Fibroblast of the conjunctiva (primary cell): ENCODE measurements around the gene ANO2.
"Not testable (repeated sequence)": the region's sequence is repeated elsewhere in the genome, so short reads cannot be mapped to it uniquely, and the experiment has no call there.

ENCODE experiments used
- DNase-seq: peaks from one replicate; pipeline ENCODE4 v3.0.0-alpha.2; 2010; ENCODE audit warnings: low read depth

ANO2 gene

GRCh38 chr12:5660238-5660637 lies 284.8 kb downstream of the ANO2 start:
- DNase-seq = no peak

DNA sequence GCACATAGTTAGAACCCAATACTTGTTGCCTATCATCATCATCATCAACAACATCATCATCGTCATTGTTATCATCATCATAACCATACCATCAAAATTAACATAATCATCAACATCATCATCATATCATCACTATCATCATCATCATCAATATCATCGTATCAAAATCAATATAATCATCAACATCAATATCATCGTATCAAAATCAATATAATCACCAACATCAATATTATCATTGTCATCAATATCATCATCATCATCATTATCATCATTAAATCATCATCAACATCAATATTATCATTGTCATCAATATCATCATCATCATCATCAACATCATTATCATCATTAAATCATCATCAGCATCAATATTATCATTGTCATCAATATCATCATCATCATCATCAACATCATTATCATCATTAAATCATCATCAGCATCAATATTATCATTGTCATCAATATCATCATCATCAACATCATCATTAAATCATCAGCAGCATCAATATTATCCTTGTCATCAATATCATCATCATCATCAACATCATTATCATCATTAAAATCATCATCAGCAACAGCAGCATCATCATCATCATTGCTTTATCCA lies 286.6 kb downstream of the ANO2 start:
- not testable (repeated sequence) for DNase-seq

DNA sequence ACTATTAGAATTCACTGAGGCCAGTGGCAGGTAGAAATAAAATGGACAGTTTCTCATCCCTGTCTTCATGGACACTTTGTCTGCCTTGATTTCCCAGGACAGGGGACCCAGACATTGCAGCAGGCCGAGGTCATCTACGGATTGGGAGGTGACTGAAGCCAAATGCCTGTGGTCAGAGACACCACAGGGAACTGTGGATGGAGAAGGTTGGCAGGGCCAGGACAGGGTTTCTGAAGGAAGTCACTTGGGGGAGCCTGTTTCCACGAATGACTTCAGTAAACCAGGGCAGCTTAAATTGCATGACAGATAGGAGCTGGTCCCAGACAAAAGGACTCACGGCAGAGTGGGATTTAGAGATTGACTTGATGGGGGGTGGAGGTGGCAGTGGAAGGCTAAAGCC lies 288.2 kb downstream of the ANO2 start:
- no peak for DNase-seq

DNA sequence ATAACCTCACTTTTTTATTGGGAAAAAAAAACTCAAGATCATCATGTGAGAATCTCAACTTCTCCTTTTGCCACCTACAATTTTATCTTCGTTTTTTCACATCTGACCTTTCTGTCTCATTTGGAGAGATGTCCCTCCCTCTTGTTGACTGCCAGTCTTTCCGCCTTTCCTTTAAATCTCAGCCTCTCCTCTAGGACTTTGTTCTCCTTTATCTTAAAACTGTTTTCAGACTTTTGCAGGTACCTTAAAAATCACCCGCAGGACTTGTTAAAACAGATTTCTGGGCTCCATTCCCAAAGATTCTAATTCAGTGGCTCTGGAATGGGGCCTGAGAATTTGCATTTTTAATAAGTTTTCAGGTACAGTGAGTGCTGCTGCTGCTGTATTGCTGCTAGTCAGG lies 289.9 kb downstream of the ANO2 start:
- DNase-seq = no peak

- DNase-seq = no peak
Observed at GRCh38 chr12:5654019-5654418, 291.0 kb downstream of the ANO2 start.

- DNase-seq = no peak
Observed at GRCh38 chr12:5650829-5651461, 294.1 kb downstream of the ANO2 start.

GRCh38 chr12:5650281-5650680 lies 294.8 kb downstream of the ANO2 start:
- no peak for DNase-seq

DNA sequence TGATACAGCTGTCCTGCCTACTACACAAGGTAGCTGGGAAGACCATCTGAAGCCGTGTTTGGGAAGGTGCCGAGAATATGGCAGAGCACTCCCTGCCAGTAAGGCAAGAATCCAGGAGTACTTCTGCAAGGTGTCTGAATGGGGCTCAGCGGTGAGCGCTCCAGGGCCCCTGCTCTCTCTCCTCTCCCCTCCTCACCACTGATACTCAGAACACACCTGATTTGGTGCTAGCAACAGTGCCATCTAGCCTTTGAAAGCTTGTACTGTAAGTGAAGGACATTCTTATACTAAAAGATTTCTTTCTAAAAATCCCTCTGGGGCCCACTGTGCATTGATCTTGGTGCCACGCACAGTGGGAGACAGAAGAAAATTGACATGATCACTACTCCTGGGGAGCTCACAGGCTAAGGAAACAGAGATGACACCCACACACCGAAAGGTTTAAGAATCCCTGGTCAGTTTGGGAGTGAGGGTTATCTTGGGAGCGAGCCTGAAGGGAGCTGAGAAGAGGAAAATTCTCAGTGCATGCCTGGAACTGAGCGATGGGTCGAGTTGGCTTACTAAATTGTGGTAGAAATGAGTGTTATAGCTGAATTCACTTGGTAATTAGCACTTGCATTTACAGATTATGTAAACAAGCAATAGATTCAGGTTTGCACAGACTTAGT lies 296.2 kb downstream of the ANO2 start:
- DNase-seq = no peak

DNA sequence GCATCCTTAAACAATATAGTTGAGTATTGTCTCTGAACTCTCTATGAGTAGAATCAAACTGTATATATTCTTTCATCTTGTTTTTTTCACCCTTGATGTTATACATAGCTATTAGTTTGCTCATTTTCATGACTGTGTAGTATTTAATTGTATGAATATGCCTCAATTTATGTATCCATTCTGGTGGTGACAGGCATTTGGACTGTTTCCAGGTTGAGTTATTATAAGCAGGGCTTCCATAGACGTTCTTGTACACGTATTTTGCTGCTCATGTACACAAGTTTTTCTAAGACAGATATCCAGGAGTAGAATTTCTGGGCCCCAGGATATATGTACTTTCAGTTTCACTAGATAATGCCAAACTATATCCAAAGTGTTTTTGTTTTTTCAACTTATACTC lies 301.8 kb downstream of the ANO2 start:
- DNase-seq = no peak

GRCh38 chr12:5637698-5638097 lies 307.4 kb downstream of the ANO2 start:
- no peak for DNase-seq

- DNase-seq = no peak
Observed at GRCh38 chr12:5636907-5637306, 308.2 kb downstream of the ANO2 start.

- no peak for DNase-seq
Observed at GRCh38 chr12:5633106-5633505, 312.0 kb downstream of the ANO2 start.

DNA sequence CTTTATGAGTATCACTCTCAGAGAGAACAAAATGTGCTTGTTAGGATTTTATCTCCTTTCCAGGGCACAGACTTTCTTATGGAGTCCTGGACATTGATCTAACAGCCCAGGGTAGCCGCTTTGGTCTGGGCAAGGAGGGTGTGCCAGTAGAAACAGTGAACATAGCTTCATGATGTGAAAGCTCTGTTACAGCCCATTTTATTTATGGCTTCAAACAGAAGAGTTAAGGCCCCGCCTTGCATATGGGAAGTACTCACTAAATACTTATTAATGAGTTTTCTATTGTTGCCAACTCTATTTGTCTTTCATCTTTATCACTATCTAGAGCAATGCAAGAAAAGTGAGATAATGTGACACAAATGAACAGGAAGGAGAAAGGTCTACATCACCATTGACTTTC lies 312.6 kb downstream of the ANO2 start:
- DNase-seq = no peak

GRCh38 chr12:5631497-5631896 lies 313.6 kb downstream of the ANO2 start:
- DNase-seq = no peak

- no peak for DNase-seq
Observed at GRCh38 chr12:5630726-5631125, 314.3 kb downstream of the ANO2 start.

DNA sequence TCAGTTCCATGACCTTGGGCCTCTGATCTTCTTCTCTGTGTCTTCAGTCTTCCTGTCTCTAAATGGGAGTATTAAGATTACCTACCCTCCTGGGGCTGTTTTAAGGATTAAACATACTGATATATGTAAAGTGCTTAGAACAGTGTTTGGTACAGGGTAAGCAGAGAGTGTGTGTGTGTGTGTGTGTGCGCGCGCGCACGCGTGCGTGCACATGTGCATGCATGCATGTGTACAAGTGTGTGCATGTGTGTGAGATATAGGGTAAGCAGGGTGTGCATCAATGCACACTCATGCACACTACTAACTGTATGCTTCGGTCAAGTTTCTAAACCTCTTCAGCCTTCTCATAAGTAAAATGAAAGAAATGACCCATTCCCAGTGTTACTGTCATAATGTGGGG lies 316.6 kb downstream of the ANO2 start:
- DNase-seq = no peak

- no peak for DNase-seq
Observed at GRCh38 chr12:5627053-5627630, 317.9 kb downstream of the ANO2 start.

DNA sequence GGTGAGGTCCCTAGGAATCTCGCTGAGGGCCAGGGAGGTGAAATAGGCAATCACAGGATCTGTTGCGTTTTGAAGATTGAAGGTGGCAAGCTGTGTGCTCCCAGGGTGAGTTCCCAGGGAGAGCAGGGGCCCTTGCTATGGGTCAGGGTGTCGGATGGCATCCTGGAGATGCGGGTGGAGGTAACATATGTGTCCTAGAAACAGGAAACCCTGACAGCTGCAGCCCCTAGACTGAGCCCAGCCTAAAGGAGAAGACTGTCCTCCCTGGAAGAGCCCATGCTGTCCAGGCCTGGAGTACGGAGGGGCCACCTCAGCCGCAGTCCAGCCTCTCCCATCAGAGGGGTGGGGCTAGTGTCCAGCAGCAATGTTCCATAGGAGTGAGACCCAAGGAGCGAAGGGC lies 318.9 kb downstream of the ANO2 start:
- no peak for DNase-seq

DNA sequence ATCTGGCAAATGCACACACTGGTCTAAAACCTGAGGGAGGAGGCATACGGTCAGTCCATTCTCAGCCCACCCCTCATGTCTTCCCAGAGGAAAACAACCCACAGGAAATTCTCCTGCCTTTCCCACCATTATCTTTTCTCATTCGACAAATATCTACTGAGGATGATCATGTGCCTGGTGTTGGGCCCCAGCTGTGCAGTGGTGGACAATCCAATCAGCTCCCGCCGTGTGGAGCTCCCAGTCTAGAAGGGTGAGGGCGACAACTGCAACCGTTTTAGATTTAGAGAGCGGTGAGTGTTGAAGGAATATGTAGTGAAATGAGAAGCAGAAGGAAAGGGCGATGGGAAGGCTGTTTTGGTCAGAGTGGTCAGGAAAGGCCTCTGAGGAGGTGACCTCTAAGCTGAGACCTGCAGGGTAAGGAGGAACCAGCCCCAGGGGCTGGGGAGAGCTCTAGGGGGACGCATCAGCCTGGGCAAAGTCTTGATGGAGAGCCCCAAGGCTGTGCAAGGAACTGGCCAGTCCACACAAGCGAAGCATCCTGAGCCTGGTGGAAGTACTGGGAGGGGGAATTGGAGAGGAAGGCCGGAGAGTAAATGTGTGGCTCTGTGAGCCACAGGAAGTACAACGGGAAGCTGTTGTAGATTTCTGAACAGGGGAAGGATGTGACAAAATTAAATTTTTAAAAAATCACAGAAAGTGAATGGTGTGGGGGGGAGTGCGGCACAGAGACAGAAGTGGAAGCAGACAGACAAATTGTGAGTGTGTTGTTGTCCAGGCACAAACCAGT lies 320.4 kb downstream of the ANO2 start:
- DNase-seq = no peak

GRCh38 chr12:5623411-5623810 lies 321.6 kb downstream of the ANO2 start:
- no peak for DNase-seq

GRCh38 chr12:5622280-5622679 lies 322.8 kb downstream of the ANO2 start:
- no peak for DNase-seq

DNA sequence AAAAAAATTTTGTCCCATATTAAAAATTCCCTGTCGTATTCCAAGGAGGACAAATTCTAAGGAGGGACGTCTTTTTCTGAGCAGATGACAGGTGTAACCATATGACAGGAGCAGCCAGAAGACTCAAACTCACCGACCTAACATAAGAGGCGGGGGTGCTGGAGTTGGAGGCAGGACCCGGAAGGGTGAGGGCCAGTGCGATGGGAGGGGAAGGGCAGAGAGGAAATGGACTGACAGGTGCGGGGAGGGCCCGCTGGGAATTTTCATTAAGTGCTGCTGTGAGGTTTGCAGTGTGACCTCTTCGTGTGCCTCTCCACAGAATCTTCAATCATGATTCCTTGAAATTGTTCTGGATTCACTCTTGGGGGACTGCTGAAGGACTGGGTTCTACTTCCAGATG lies 323.7 kb downstream of the ANO2 start:
- no peak for DNase-seq

DNA sequence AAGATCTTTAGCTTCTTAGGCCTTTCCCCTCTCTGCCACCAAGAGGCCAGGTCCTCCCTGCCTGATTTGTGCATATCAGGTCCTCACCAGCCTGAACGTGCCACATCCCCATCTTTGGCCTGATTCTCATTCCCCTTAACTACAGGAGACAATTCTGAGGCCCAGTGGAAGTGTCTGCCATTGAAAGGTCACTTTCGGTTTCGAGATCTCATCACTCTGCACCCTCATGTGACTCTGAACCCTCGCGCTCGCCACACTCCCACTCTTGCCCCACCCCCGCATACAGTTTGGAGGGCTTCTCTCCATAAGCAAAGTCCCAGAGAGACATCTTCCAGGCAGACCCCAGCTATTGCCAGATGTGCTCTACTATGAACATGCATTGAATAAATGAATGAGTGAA lies 324.2 kb downstream of the ANO2 start:
- no peak for DNase-seq
